Transverse colon (tissue), 4 donors: ENCODE results near the gene RUBCN. TPM values are rescaled to one million over a fixed set of nuclear protein-coding genes. Genes with fewer than 3 reads are reported as not detected.

ENCODE experiments used
- DNase-seq: peaks from one replicate; pipeline ENCODE4 v3.0.0-alpha.2; 2019
- H3K27ac ChIP-seq, 4 donors: fragments of 200-600 bp; sonication (generic); 2 replicates each; pipeline ENCODE4 v1.5.1; 2016 to 2018; ENCODE audit warnings: inconsistent platforms in 4 of 4
- H3K27me3 ChIP-seq: fragments of 200-600 bp; sonication (generic); 2 replicates; pipeline ENCODE4 v1.5.1; 2017; ENCODE audit warnings: inconsistent platforms
- H3K36me3 ChIP-seq, 4 donors: fragments of 200-600 bp; sonication (generic); 2 replicates each; pipeline ENCODE4 v1.5.1; 2017 to 2019; ENCODE audit warnings: inconsistent platforms in 4 of 4
- H3K4me1 ChIP-seq, 4 donors: fragments of 200-600 bp; sonication (generic); 2 replicates each; pipeline ENCODE4 v1.5.1; 2017 to 2020; ENCODE audit warnings: inconsistent platforms in 4 of 4
- H3K4me3 ChIP-seq, 4 donors: fragments of 200-600 bp; sonication (generic); 1 replicate in 1 of 4; 2 replicates in 3 of 4; pipeline versions ENCODE4 v1.5.1 to v1.6.1; 2017 to 2019; ENCODE audit warnings: inconsistent platforms in 4 of 4
- H3K9me3 ChIP-seq, 2 donors: fragments of 200-600 bp; sonication (generic); 2 replicates each; pipeline ENCODE4 v1.5.1; 2017 to 2019; ENCODE audit warnings: inconsistent platforms in 2 of 2
- CTCF ChIP-seq, 5 experiments: fragments of 200-600 bp in 3 of 5; fragments of 450-650 bp in 2 of 5; sonication (generic) in 3 of 5; IDR thresholded peaks; 1 replicate in 2 of 5; 2 replicates in 3 of 5; pipeline ENCODE4 v1.5.1; 2016 to 2017; ENCODE audit warnings: antibody characterized with exemption in 5 of 5, inconsistent platforms in 3 of 5, mild to moderate bottlenecking in 2 of 5, moderate library complexity in 1 of 5
- EP300 ChIP-seq: sonication (generic); formaldehyde crosslinking; IDR thresholded peaks from one replicate; pipeline ENCODE4 v1.6.1; 2017; ENCODE audit warnings: antibody characterized with exemption, low read depth
- POLR2A ChIP-seq: fragments of 450-650 bp; IDR thresholded peaks from one replicate; pipeline ENCODE4 v1.6.1; 2016; ENCODE audit warnings: antibody characterized with exemption, mild to moderate bottlenecking, moderate library complexity
- POLR2AphosphoS5 ChIP-seq, 3 donors: sonication (generic); formaldehyde crosslinking; IDR thresholded peaks; one replicate each; pipeline ENCODE4 v1.6.1; 2016; ENCODE audit warnings: antibody characterized with exemption in 3 of 3
- WGBS, 2 donors: methylation state at CpG; one replicate each; pipeline ENCODE4 v1.1.5; 2018; ENCODE audit warnings: low coverage in 1 of 2; 5-methylcytosine and 5-hydroxymethylcytosine counted together
- in situ Hi-C, 4 donors: fragments of 200-750 bp; cut with MboI; loops; one replicate each; pipeline versions ENCODE4 v1.15.0 to v1.15.1; 2017; ENCODE audit warnings: low sequenced_read_pairs in 3 of 4, low pct_ligation_motif_present in 1 of 4, low pct_unique_long_range_greater_than_20kb in 1 of 4
- intact Hi-C: fragments of 100-400 bp; cut with DNase I; formaldehyde crosslinking; loops from one replicate; pipeline ENCODE4 v1.15.1; 2023; ENCODE audit warnings: low total_unique reads
- total RNA-seq, 4 donors: library from RNA; depleted of rRNA; stranded (reverse); fragments of >200 nt; gene quantifications; one replicate each; pipeline ENCODE4 v1.1.0, GENCODE V29; 2016

Gene RUBCN
- total RNA-seq, 4 donors from 2014 or later = 32.2 to 64.7 (median 54.8) TPM

GRCh38 chr3:197761784-197762183 is 25.1 kb upstream of the RUBCN start:
- Histone ChIP-seq H3K4me1 (no peaks in the 10 kb centered on the region), H3K36me3 (peaks cover 0 to 53% (median 0%) of the 10 kb centered on the region in 4 donors), H3K27ac (no peak overlapping the region), H3K9me3 (no peaks in the 10 kb centered on the region), H3K4me3 (no peak overlapping the region), H3K27me3 (no peaks in the 10 kb centered on the region)
- in situ Hi-C loops (no loop called here), intact Hi-C loops (no loop called here)
- TF ChIP-seq POLR2A (no peak), EP300 (no peak), CTCF (IDR thresholded peaks at IDR 0.05) (no peak), POLR2AphosphoS5 (IDR thresholded peaks at IDR 0.05) (no peak)
- no peak for DNase-seq

- Histone ChIP-seq H3K4me1 (peaks cover 0 to 9% (median 0%) of the 10 kb centered on the region in 4 donors), H3K27ac (no peak overlapping the region), H3K36me3 (peaks cover 0 to 42% (median 0%) of the 10 kb centered on the region in 4 donors), H3K27me3 (no peaks in the 10 kb centered on the region), H3K9me3 (no peaks in the 10 kb centered on the region), H3K4me3 (no peak overlapping the region)
- DNase-seq = no peak
- in situ Hi-C loops (no loop called here), intact Hi-C loops (no loop called here)
- 87 to 93% methylated on average over 4 of the region's 4 CpGs for WGBS, 2 donors
- TF ChIP-seq POLR2AphosphoS5 (IDR thresholded peaks at IDR 0.05) (no peak), POLR2A (no peak), CTCF (IDR thresholded peaks at IDR 0.05) (no peak), EP300 (no peak)
Measured at GRCh38 chr3:197758512-197758911, 21.8 kb upstream of the RUBCN start.

GRCh38 chr3:197756704-197757103 is 20.0 kb upstream of the RUBCN start:
- TF ChIP-seq CTCF (IDR thresholded peaks at IDR 0.05) (no peak), EP300 (no peak), POLR2A (no peak), POLR2AphosphoS5 (IDR thresholded peaks at IDR 0.05) (no peak)
- no peak overlapping the region for H3K4me3 ChIP-seq
- intact Hi-C loops (no loop called here), in situ Hi-C loops (no loop called here)
- no peak for DNase-seq
- H3K27ac ChIP-seq = no peak overlapping the region
- H3K9me3 ChIP-seq = no peaks in the 10 kb centered on the region
- peaks cover 3 to 24% (median 7%) of the 10 kb centered on the region in 4 donors for H3K4me1 ChIP-seq
- WGBS, 2 donors = 79 to 82% methylated on average over 3 of the region's 3 CpGs
- no peaks in the 10 kb centered on the region for H3K27me3 ChIP-seq
- H3K36me3 ChIP-seq = peaks cover 0 to 26% (median 0%) of the 10 kb centered on the region in 4 donors

- intact Hi-C loops = no loop called here
- 92 to 95% methylated on average over 3 of the region's 3 CpGs for WGBS, 2 donors
- Histone ChIP-seq H3K27me3 (no peaks in the 10 kb centered on the region), H3K4me1 (peaks cover 5 to 38% (median 19%) of the 10 kb centered on the region in 4 donors), H3K9me3 (no peaks in the 10 kb centered on the region), H3K27ac (no peak overlapping the region), H3K36me3 (peaks cover 0 to 20% (median 0%) of the 10 kb centered on the region in 4 donors), H3K4me3 (no peak overlapping the region)
- no peak for TF ChIP-seq POLR2A
- no peak for TF ChIP-seq CTCF (IDR thresholded peaks at IDR 0.05)
- no peak for TF ChIP-seq EP300
- TF ChIP-seq POLR2AphosphoS5 (IDR thresholded peaks at IDR 0.05) = no peak
- in situ Hi-C loops = no loop called here
- no peak for DNase-seq
Measured at GRCh38 chr3:197753263-197753662, 16.6 kb upstream of the RUBCN start.
